Activated T-helper 2 cell treated with anti-CD3 and anti-CD28 coated beads, Interferon-gamma antibody, Interleukin-2, Interleukin-4, amounts not matched to agents 10 μg/mL and 5 μg/mL and 100 μg/mL, durations not matched to agents 14 hours and 24 hours and 36 hours (primary cell): ENCODE results near the gene NLRP1. TPM values are rescaled to one million over a fixed set of nuclear protein-coding genes. Genes with fewer than 3 reads are reported as not detected.

Experiments used
- DNase-seq: peaks from one replicate; pipeline ENCODE4 v3.0.0; 2021; ENCODE audit warnings: low spot score
- H3K27ac Mint-ChIP-seq: one replicate; pipeline ENCODE4 v1.8.0; 2021; ENCODE audit warnings: mixed read lengths
- H3K27me3 Mint-ChIP-seq: one replicate; pipeline ENCODE4 v1.8.0; 2021; ENCODE audit warnings: low read depth, mixed read lengths
- H3K36me3 Mint-ChIP-seq: one replicate; pipeline ENCODE4 v1.8.0; 2021; ENCODE audit warnings: low read depth, mixed read lengths
- H3K4me1 Mint-ChIP-seq: one replicate; pipeline ENCODE4 v1.8.0; 2021; ENCODE audit warnings: low read depth, mixed read lengths
- H3K4me3 Mint-ChIP-seq: one replicate; pipeline ENCODE4 v1.8.0; 2021; ENCODE audit warnings: low read depth, mild to moderate bottlenecking, moderate library complexity, mixed read lengths
- H3K9me3 Mint-ChIP-seq: one replicate; pipeline ENCODE4 v1.8.0; 2021; ENCODE audit warnings: mixed read lengths
- intact Hi-C: fragments of 100-400 bp; cut with micrococcal nuclease; formaldehyde crosslinking; loops from one replicate; pipeline ENCODE4 v1.15.1; 2023
- total RNA-seq: library from RNA; stranded (reverse); gene quantifications from 2 replicates; pipeline ENCODE4 v1.2.3, GENCODE V29; 2022

Gene NLRP1
- total RNA-seq, 1 donor from 2014 or later, result 26.3 TPM

DNA sequence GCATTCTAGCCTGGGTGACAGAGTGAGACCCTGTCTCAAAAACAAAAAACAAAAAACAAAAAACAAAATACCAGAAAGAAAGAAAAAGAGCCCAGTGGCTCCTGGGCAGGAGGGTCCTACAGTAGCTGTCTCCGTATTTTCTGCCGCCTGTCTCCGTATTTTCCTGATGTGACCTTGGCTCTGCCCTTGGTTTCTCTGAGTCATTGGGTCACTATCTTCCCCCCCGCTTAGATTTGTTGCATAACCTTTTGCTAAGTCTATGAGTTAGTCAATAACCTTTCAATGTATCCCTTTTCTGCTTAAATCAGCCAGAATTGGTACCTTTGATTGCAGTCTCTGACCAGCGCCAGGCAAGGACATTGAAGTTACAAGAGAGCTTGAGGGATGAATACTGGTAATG lies 61.1 kb downstream of the NLRP1 start:
- no peak overlapping the region for H3K27ac Mint-ChIP-seq
- H3K27me3 Mint-ChIP-seq, result no peaks in the 10 kb centered on the region
- intact Hi-C loops, result no loop called here
- no peaks in the 10 kb centered on the region for H3K9me3 Mint-ChIP-seq
- no peak overlapping the region for H3K4me3 Mint-ChIP-seq
- peaks cover 13% of the 10 kb centered on the region for H3K4me1 Mint-ChIP-seq
- peaks cover 30% of the 10 kb centered on the region for H3K36me3 Mint-ChIP-seq
- DNase-seq, result no peak

DNA sequence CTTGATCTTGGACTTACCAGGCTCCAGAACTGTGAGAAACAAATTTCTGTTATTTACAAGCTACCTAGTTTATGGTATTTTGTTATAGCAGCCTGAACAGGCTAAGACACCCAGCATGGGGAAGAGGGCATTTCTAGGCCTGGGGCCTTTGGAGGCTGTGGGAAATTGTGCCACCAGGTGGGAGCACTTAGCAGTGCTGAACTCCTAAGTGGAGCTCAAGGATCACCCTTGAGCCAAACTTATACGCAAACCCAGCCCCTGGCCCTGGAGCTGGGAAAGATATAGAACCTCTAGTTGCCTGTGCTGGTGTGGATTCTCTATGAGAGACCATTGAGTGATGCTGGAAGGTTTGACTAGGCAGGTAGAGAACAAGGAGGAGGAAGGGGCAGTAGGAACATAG lies 61.8 kb downstream of the NLRP1 start:
- intact Hi-C loops, result no loop called here
- Mint-ChIP-seq H3K4me1 (peaks cover 13% of the 10 kb centered on the region), H3K9me3 (no peaks in the 10 kb centered on the region), H3K36me3 (peaks cover 36% of the 10 kb centered on the region), H3K4me3 (no peak overlapping the region), H3K27ac (no peak overlapping the region), H3K27me3 (no peaks in the 10 kb centered on the region)
- DNase-seq, result no peak

DNA sequence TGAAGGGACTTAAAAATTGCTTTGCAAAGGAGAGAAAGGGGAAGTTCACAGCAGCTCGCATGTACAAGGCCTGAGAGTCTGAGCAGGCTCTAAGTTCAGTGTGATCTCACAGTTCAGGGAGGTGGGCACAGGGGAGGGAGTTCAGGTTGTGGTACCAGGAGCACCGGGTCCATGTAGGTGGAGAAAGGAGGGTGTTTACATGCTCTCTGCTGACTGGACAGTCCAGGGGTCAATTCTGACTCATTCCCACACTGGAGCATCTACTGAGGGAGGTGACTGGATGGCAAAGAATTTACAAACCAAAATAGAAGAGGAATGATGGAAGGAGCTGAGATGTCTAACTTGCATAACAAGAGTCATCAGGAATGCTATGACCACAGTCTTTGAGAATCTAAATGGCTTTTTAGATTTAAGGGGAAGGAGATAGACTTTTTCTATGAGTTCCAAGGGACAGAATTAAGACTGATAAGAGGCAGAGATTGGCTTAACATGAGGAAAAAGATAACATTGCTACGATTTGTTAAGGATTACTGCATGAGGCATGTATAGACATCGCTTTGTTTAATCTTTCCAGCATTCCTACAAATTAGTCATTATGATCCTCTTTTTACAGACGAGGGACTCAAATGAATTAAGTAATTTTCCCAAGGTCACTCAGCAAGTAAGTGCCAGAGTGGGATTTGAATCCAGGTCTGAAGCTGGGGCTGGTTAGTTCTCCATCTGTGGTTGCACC lies 68.1 kb downstream of the NLRP1 start:
- Mint-ChIP-seq H3K36me3 (peaks cover 63% of the 10 kb centered on the region), H3K4me1 (peaks cover 22% of the 10 kb centered on the region), H3K27ac (no peak overlapping the region), H3K9me3 (no peaks in the 10 kb centered on the region), H3K27me3 (no peaks in the 10 kb centered on the region), H3K4me3 (no peak overlapping the region)
- no peak for DNase-seq
- intact Hi-C loops, result no loop called here

DNA sequence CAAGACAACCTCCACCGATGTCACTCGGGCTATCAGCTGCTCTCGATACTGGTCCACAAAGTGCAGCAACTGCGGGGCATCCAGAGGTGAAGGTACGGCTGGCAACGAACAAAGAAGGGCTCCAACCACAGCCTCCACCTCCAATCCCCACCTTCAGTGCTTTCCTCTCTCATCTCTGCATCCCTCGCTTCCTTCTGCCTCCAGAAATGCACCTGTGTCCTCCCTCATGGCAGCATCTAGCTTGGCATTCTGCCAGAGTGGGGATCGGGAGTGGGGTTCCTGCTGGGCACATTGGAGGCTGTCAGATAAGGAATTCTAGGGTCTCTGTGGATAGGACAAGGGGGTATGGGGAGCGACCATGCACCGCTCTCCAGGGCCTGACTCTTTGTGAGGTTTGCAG lies 69.3 kb downstream of the NLRP1 start:
- Mint-ChIP-seq H3K4me1 (peaks cover 22% of the 10 kb centered on the region), H3K36me3 (peaks cover 59% of the 10 kb centered on the region), H3K4me3 (no peak overlapping the region), H3K27ac (no peak overlapping the region), H3K9me3 (no peaks in the 10 kb centered on the region), H3K27me3 (no peaks in the 10 kb centered on the region)
- no peak for DNase-seq
- intact Hi-C loops, result no loop called here

DNA sequence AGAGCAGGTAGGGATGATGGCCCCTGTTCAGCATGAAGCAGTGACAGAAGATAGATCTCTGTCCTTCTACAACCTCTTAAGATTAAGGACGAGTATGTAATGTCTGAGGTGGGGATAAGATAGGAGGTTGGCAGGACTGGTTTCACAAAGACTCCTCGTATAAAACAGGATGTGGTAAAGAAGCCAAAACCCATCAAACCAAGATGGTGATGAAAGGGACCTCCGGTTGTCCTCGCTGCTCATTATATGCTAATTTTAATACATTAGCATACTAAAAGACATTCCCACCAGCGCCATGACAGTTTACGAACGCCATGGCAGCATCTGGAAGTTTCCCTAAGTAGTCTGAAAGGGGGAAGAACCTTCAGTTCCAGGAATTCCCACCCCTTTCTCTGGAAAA lies 70.7 kb downstream of the NLRP1 start:
- Mint-ChIP-seq H3K27ac (no peak overlapping the region), H3K9me3 (no peaks in the 10 kb centered on the region)
- intact Hi-C loops, result no loop called here

DNA sequence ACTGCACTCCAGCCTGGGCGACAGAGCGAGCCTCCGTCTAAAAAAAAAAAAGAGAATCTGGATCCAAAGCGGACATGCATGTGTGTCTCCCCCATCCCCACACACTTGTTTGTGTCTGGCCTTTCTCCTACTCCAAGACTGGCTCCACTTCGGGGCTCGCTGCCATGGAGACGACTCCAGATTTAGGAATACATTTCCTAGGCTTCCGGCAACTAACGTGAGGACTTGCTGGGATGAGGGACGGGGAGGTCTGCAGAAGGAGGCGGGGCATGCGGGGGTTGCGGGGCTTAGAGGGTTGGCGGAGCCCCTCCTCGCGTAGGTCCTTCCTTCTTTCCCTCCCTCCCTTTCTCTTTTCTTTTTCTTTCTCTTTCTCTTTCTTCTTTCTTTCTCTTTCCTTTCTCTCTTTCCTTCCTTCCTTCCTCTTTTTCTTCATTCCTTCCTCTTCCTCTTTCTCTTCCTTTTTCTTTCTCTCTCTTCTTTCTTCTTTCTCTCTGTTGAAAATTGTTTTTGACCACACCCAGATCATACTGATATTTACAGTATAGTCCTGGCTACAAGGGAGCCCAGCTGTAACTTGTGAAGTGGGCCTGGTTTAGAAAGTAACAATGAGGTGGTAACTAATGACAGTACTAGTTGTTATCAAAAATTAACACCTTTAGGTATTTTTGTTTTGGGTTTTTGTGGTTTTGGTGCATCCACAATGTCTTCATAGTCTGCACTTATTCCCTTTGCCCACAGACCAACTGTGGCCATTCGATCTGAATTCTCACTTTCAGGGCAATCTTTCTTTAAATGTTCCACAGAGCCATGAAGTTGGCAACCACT lies 72.7 kb downstream of the NLRP1 start:
- intact Hi-C loops, result no loop called here
- Mint-ChIP-seq H3K27ac (peak overlapping the region; percentile 65), H3K4me1 (peaks cover 22% of the 10 kb centered on the region), H3K27me3 (no peaks in the 10 kb centered on the region), H3K9me3 (no peaks in the 10 kb centered on the region), H3K4me3 (no peak overlapping the region), H3K36me3 (peaks cover 48% of the 10 kb centered on the region)
- no peak for DNase-seq

More for the DNA sequence above, 70.7 kb downstream of the NLRP1 start:
- Mint-ChIP-seq H3K36me3 (peaks cover 59% of the 10 kb centered on the region), H3K27me3 (no peaks in the 10 kb centered on the region), H3K4me1 (peaks cover 22% of the 10 kb centered on the region), H3K4me3 (no peak overlapping the region)
- no peak for DNase-seq

DNA sequence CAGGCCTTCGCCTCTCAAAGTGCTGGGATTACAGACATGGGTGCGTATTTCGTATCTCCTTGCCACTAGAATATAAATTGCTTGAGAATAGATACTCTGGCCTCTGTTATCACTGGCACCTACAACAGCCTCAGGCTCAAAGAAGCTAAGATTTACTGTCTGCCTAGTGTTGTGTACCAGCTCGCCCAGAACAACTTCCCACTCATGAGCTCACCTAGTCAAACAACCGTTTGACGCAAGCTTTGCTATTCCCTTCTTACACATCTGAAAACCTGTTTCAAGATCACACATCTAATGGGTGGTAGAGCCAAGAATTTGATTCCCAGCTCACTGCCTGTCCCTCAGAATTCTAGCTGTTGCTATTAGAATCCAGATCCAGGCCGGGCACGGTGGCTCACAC lies 73.5 kb downstream of the NLRP1 start:
- Mint-ChIP-seq H3K36me3 (peaks cover 42% of the 10 kb centered on the region), H3K4me1 (peaks cover 22% of the 10 kb centered on the region), H3K27ac (no peak overlapping the region), H3K9me3 (no peaks in the 10 kb centered on the region), H3K27me3 (no peaks in the 10 kb centered on the region), H3K4me3 (no peak overlapping the region)
- intact Hi-C loops, result no loop called here
- no peak for DNase-seq

DNA sequence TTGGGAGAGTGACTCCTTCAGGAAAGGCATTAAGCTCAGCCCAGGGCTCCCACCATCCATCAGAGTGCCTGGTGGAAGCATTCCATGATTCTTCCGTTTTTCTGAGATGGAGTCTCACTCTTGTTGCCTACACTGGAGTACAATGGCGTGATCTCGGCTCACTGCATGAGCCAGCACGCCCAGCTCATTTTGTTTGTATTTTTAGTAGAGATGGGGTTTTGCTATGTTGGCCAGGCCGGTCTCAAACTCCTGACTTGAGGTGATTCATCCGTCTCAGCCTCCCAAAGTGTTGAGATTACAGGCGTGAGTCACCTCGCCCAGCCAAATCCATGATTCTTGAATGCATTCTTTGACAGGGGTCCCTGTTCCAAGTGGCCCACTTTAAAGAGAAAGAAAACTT lies 74.8 kb downstream of the NLRP1 start:
- Mint-ChIP-seq H3K36me3 (peaks cover 30% of the 10 kb centered on the region), H3K27ac (no peak overlapping the region), H3K27me3 (no peaks in the 10 kb centered on the region), H3K9me3 (no peaks in the 10 kb centered on the region), H3K4me1 (peaks cover 22% of the 10 kb centered on the region), H3K4me3 (no peak overlapping the region)
- intact Hi-C loops, result no loop called here
- DNase-seq, result no peak

DNA sequence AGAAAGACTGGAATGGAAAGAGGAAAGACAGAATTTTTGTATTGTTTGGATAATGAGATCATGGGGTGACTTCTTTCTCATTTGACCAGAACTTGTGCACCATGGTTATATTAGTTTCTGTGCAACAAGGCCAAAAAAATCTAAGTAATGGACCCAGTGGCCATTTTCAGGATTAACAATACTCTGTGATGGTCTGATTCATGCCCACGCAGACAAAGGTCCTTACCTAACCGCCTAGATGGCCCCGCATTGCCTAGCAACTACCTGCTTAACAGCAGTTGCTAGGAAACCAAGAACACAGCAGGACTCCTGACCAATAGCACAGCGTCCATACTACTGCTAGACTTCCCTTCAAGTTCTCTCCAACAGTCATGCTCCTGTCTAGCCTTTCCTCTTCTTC lies 75.5 kb downstream of the NLRP1 start:
- no peak for DNase-seq
- H3K27me3 Mint-ChIP-seq, result no peaks in the 10 kb centered on the region
- no peak overlapping the region for H3K4me3 Mint-ChIP-seq
- no peaks in the 10 kb centered on the region for H3K9me3 Mint-ChIP-seq
- no peak overlapping the region for H3K27ac Mint-ChIP-seq
- intact Hi-C loops, result no loop called here
- H3K4me1 Mint-ChIP-seq, result peaks cover 18% of the 10 kb centered on the region
- peaks cover 25% of the 10 kb centered on the region for H3K36me3 Mint-ChIP-seq

DNA sequence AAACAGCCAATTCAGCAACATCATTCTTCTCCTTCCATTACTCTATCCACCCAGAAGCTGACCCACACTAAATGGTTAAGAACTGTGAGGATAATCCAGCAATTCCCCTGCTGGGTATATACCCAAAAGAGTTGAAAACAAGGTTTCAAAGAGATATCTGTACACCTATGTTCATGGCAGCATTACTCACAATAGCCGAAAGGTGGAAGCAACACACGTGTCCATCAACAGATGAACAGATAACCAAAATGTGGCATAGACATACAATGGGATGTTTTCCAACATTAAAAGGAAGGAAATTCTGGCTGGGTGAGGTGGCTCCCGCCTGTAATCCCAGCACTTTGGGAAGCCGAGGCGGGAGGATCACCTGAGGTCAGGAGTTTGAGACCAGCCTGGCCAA lies 78.0 kb downstream of the NLRP1 start:
- peaks cover 2% of the 10 kb centered on the region for H3K4me1 Mint-ChIP-seq
- DNase-seq, result no peak
- no peak overlapping the region for H3K27ac Mint-ChIP-seq
- H3K9me3 Mint-ChIP-seq, result no peaks in the 10 kb centered on the region
- no peaks in the 10 kb centered on the region for H3K27me3 Mint-ChIP-seq
- H3K4me3 Mint-ChIP-seq, result no peak overlapping the region
- intact Hi-C loops, result no loop called here
- H3K36me3 Mint-ChIP-seq, result peaks cover 15% of the 10 kb centered on the region

DNA sequence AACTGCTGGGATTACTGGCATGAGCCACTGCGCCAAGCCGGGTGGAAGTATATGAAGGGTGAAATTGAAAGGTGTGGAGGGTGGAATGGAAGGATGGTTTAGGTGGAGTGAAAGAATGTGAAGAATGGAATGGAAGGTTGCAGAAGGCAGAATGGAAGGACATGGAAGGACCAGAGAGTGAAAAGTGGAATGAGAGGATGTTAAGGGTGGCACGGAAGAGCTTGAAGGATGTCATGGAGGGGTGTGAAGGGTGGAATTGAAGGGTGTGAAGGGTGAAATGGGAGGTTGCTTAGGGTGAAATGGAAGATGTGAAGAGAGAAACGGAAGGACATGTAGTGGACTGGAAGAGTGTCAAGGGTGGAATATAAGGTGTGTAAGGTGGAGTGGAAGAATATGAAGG lies 81.8 kb downstream of the NLRP1 start:
- H3K27ac Mint-ChIP-seq, result no peak overlapping the region
- peaks cover 6% of the 10 kb centered on the region for H3K4me1 Mint-ChIP-seq
- no peak for DNase-seq
- no peak overlapping the region for H3K4me3 Mint-ChIP-seq
- no peaks in the 10 kb centered on the region for H3K9me3 Mint-ChIP-seq
- H3K27me3 Mint-ChIP-seq, result peaks cover 5% of the 10 kb centered on the region
- intact Hi-C loops, result no loop called here
- H3K36me3 Mint-ChIP-seq, result peaks cover 20% of the 10 kb centered on the region

DNA sequence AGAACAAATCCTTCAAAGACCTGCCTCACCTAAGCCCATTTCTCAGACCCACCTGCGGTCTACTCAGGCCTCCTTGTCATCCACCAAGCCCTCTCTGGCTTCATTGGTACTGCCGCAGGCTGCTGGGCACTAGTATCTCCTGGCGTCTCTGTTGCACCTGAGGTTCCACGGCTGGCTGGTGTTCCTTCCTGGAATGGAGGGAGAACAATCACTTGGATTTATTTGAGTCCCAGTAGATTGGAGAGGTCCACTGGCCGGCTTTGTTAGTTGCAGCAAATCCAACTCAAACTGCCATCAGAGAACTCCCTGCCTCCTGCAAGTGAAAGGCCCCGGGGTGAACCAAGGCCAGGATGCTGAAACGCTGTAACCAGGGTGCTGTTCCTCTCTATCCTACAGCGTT lies 82.6 kb downstream of the NLRP1 start:
- Mint-ChIP-seq H3K36me3 (peaks cover 18% of the 10 kb centered on the region), H3K27ac (no peak overlapping the region), H3K4me1 (peaks cover 6% of the 10 kb centered on the region), H3K4me3 (peak overlapping the region; percentile 74), H3K27me3 (peaks cover 5% of the 10 kb centered on the region), H3K9me3 (no peaks in the 10 kb centered on the region)
- intact Hi-C loops, result no loop called here
- DNase-seq, result no peak
